Loucy (cell line): Measurements from ENCODE around the gene MIPEP.

Source experiments
- EZH2phosphoT487 ChIP-seq: fragments of 200-600 bp; IDR thresholded peaks from 2 replicates; pipeline ENCODE4 v1.6.1; 2018; ENCODE audit warnings: antibody characterized with exemption, mild to moderate bottlenecking, moderate library complexity, borderline replicate concordance
- TF ChIP-seq, protein P1 (sequence below): fragments of 200-600 bp; sonication (generic); conservative IDR thresholded peaks from 2 replicates; pipeline ENCODE4 v1.5.1; 2014; ENCODE audit warnings: mild to moderate bottlenecking, antibody characterized with exemption, low read length

- TF ChIP-seq, protein P1, sequence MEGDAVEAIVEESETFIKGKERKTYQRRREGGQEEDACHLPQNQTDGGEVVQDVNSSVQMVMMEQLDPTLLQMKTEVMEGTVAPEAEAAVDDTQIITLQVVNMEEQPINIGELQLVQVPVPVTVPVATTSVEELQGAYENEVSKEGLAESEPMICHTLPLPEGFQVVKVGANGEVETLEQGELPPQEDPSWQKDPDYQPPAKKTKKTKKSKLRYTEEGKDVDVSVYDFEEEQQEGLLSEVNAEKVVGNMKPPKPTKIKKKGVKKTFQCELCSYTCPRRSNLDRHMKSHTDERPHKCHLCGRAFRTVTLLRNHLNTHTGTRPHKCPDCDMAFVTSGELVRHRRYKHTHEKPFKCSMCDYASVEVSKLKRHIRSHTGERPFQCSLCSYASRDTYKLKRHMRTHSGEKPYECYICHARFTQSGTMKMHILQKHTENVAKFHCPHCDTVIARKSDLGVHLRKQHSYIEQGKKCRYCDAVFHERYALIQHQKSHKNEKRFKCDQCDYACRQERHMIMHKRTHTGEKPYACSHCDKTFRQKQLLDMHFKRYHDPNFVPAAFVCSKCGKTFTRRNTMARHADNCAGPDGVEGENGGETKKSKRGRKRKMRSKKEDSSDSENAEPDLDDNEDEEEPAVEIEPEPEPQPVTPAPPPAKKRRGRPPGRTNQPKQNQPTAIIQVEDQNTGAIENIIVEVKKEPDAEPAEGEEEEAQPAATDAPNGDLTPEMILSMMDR = no peak
- TF ChIP-seq EZH2phosphoT487 = no peak
Observed at GRCh38 chr13:23851106-23851505, 38.1 kb downstream of the MIPEP start.
